ENCODE results near the gene KIF19. TPM values are rescaled to one million over a fixed set of nuclear protein-coding genes. Genes with fewer than 3 reads are reported as not detected.

The KIF19 gene
- total RNA-seq, 1 donor from 2014 or later: not detected

- Histone ChIP-seq H3K27me3 (ENCODE audit: control insufficient read depth, insufficient read depth, low read length) (peaks cover 6% of the 10 kb centered on the region), H3K4me3 (ENCODE audit: low read depth, low read length) (no peak overlapping the region), H3K36me3 (ENCODE audit: control insufficient read depth, insufficient read depth, low read length) (no peaks in the 10 kb centered on the region)
- no peak for FAIRE-seq
- no peak for DNase-seq (ENCODE audit: low read depth)
- no peak for TF ChIP-seq CTCF (IDR thresholded peaks at IDR 0.05; ENCODE audit: insufficient read depth, low read length, severe bottlenecking)
Observed at GRCh38 chr17:74372426-74372825, 46.4 kb downstream of the KIF19 start.

- DNase-seq (ENCODE audit: low read depth) (no peak), FAIRE-seq (no peak)
- Histone ChIP-seq H3K36me3 (ENCODE audit: control insufficient read depth, insufficient read depth, low read length) (no peaks in the 10 kb centered on the region), H3K27me3 (ENCODE audit: control insufficient read depth, insufficient read depth, low read length) (peaks cover 3% of the 10 kb centered on the region), H3K4me3 (ENCODE audit: low read depth, low read length) (no peak overlapping the region)
- no peak for TF ChIP-seq CTCF (IDR thresholded peaks at IDR 0.05; ENCODE audit: insufficient read depth, low read length, severe bottlenecking)
Observed at GRCh38 chr17:74373838-74374606, 48.0 kb downstream of the KIF19 start.

GRCh38 chr17:74374858-74375257 is 48.8 kb downstream of the KIF19 start:
- H3K27me3 ChIP-seq (ENCODE audit: control insufficient read depth, insufficient read depth, low read length): peaks cover 3% of the 10 kb centered on the region
- FAIRE-seq: no peak
- no peak overlapping the region for H3K4me3 ChIP-seq (ENCODE audit: low read depth, low read length)
- TF ChIP-seq CTCF (IDR thresholded peaks at IDR 0.05; ENCODE audit: insufficient read depth, low read length, severe bottlenecking): no peak
- no peaks in the 10 kb centered on the region for H3K36me3 ChIP-seq (ENCODE audit: control insufficient read depth, insufficient read depth, low read length)
- no peak for DNase-seq (ENCODE audit: low read depth)

- Histone ChIP-seq H3K27me3 (ENCODE audit: control insufficient read depth, insufficient read depth, low read length) (no peaks in the 10 kb centered on the region), H3K4me3 (ENCODE audit: low read depth, low read length) (no peak overlapping the region), H3K36me3 (ENCODE audit: control insufficient read depth, insufficient read depth, low read length) (no peaks in the 10 kb centered on the region)
- TF ChIP-seq CTCF (IDR thresholded peaks at IDR 0.05; ENCODE audit: insufficient read depth, low read length, severe bottlenecking): peak; percentile 91
- FAIRE-seq: no peak
- DNase-seq (ENCODE audit: low read depth): peak; percentile 50
Observed at GRCh38 chr17:74379495-74380085, 53.6 kb downstream of the KIF19 start.

GRCh38 chr17:74380086-74380958 is 54.3 kb downstream of the KIF19 start:
- peak; percentile 53 for TF ChIP-seq CTCF (IDR thresholded peaks at IDR 0.05; ENCODE audit: insufficient read depth, low read length, severe bottlenecking)
- Histone ChIP-seq H3K4me3 (ENCODE audit: low read depth, low read length) (no peak overlapping the region), H3K27me3 (ENCODE audit: control insufficient read depth, insufficient read depth, low read length) (no peaks in the 10 kb centered on the region), H3K36me3 (ENCODE audit: control insufficient read depth, insufficient read depth, low read length) (no peaks in the 10 kb centered on the region)
- peak; percentile 7 for FAIRE-seq
- DNase-seq (ENCODE audit: low read depth): peak; percentile 79
